HG03039 (cell line): Measurements from ENCODE around the gene FAM193B.
A peak's percentile ranks its signal among the peaks of the same experiment; 100 is the strongest.
"Not testable (repeated sequence)": the region's sequence is repeated elsewhere in the genome, so short reads cannot be mapped to it uniquely, and the experiment has no call there.

Experiments used
- ATAC-seq: cut with Tn5 transposase; IDR thresholded peaks from one replicate; pipeline ENCODE4 v1.9.1; 2021; ENCODE audit warnings: mild to moderate bottlenecking, moderate library complexity; ENCODE audit not compliant: unreplicated experiment

The FAM193B gene

DNA sequence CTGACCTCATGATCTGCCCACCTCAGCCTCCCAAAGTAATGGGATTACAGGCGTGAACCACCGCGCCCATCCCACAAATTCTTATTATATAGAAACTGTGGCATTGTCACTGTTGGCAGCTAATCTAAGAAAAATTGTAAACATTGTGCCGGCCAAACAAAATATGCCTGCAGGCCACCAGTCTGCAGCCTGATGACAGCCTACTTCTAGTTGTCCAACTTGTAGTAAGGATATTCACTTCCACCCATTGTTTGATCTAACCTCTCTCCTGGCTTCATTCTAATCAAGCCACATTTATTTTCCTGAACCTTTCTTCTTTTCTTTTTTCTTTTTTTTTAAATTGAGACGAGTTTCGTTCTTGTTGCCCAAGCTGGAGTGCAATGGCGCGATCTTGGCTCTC, 24.0 kb upstream of the FAM193B start:
- ATAC-seq: no peak

DNA sequence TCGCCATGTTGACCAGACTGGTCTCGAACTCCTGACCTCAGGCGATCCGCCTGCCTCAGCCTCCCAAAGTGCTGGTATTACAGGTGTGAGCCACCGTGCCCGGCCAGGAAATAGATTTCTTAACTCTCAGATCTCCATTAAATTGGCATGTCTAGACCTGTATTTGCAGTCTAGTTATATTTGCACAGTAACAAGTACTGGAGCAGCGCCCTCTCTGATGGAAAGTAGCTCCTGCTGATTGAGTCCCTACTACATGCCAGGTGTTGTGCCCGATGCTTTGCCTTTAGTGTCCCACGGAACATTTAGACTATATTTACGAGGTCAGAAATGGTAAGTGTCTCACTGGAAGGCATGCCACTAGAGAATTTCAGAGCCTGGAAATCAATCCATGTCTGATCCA, 21.8 kb upstream of the FAM193B start:
- ATAC-seq: no peak

DNA sequence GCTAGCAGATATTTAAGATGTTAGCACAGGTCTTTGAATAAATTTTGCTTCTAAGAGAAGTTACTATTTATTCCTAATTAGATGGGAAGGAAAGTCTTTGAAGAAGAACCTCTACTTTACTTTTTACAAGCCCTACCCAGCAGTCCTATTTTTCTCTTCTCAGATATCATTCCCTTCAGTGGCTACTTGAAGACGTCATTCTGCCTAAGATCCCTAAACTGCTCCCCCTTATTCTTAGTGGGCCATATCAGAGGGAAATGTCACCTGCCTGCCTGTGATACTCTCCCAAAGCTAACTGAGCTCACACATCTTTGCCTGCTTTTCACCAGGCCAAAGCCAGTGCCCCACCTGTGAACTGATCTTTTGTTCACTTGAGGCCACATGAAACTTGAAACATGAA, 21.1 kb upstream of the FAM193B start:
- ATAC-seq: no peak

DNA sequence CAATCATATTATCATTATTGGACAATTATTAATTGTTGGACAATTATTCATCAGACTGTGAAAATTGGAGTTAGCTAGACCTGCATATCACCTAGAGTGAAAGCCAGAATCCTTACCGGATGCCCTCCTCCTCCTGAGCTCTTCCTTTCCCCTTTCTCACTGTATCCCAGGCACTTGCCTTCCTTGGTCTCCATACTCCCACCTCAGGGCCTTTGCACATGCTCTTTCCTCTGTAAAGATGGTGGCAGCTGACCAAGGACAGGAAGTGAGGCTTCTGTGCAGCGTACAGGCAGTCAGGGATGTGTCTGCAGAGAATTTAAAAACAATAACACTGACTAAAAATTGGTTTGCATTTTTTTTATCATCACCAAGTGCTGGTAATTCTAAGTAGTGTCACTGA, 15.5 kb upstream of the FAM193B start:
- no peak for ATAC-seq

DNA sequence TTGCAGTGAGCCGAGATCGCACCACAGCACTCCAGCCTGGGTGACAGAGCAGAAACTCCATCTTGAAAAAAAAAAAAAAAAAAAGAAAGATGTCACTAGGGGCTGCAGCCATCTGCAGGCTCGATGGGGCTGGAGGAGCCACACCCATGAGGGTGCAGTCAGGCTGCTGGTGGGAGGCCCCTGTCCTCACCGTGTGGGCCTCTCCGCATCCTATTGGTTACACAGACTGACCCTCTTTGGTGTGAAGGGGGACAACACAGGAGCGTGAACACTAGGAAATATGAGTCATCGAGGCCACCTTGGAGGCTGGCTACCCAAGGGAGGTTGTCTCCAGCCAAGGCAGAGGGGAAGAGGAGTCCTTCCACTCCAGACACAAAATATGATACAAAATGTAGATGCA, 14.0 kb upstream of the FAM193B start:
- ATAC-seq: no peak

DNA sequence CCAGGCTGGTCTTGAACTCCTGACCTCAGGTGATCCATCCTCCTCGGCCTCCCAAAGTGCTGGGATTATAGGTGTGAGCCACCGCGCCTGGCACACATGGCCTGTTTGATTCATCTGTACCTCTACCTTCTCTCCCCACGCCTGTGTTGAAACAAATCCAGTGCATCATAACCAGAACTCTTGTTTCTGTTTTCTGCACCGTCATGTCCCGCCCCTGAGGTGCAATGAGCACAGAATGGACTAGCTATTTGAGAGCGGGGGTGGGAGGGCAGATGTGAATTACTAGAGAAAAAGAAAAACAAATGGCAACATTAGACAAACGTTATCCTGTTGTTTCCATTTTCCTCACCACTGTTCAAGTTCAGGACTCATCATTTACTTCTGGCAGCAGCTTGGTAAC, 10.7 kb upstream of the FAM193B start:
- no peak for ATAC-seq

DNA sequence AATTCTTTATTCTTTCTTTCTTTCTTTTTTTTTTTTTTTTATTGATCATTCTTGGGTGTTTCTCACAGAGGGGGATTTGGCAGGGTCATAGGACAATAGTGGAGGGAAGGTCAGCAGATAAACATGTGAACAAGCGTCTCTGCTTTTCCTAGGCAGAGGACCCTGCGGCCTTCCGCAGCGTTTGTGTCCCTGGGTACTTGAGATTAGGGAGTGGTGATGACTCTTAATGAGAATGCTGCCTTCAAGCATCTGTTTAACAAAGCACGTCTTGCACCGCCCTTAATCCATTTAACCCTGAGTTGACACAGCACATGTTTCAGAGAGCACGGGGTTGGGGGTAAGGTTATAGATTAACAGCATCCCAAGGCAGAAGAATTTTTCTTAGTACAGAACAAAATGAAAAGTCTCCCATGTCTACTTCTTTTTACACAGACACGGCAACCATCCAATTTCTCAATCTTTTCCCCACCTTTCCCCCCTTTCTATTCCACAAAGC, 5.1 kb upstream of the FAM193B start:
- not testable (repeated sequence) for ATAC-seq

DNA sequence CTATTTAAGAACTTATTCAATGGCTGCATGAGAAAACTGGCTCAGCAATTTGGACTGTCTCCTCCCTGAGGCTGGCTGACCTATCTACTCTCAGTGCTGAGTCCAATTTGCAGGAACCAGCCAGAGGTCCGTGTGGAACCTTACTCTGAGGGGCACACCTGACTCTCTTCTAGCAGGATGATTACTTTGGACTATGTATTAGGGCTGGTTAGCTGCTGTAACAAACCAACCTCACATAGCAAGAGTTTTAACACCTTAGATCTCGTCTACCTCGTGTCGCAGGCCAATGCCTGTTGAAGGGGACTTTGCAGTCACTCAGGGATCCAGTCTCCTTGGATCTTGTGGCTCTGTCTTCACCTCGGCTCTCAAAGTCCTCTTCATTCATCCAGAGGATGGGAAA, 3.4 kb upstream of the FAM193B start:
- ATAC-seq: no peak

DNA sequence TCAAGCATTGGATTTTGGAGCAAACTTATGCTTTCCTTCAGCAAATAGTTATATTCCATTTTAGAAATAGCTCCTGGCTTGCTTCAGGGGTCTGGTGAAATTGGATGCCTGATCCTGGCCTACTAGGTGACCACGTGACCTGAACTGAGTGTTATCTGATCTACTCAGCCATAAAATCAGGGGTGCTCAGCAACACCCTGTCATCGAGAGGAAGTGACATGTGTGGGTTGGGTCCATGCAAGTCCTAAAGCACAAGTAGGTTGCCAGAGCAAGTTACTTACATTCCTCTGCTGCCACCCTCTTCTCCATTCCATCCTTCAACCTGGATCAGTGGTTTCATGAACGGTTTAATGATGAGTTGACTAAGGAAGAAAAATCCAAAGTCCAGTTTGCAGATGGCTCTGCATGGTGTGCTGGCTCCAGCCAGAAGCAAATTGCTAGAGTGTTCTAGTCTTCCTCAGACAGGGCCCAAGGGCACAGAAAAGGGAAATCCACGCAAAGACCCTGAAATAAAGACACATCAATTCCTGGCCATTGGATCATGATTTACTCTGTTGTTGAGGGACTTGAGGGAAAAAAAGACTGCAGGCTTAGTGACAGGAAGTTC, 2.8 kb upstream of the FAM193B start:
- no peak for ATAC-seq

DNA sequence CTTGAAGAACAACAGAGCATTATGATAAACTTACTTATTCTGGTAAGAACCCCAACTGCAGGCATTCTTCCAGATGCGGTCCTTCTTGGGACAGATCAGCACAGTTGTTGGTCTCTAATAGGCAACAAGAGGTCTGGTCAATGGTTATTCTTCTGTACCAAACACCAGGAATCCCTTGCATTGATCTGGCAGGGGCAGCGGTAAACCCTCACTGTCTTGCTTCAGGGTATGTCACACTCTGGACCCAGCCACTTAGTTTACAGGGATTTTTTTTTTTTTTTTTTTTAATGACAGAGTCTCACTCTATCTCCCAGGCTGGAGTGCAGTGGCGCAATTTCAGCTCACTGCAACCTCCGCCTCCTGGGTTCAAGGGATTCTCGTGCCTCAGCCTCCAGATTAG, 1.3 kb upstream of the FAM193B start:
- no peak for ATAC-seq

DNA sequence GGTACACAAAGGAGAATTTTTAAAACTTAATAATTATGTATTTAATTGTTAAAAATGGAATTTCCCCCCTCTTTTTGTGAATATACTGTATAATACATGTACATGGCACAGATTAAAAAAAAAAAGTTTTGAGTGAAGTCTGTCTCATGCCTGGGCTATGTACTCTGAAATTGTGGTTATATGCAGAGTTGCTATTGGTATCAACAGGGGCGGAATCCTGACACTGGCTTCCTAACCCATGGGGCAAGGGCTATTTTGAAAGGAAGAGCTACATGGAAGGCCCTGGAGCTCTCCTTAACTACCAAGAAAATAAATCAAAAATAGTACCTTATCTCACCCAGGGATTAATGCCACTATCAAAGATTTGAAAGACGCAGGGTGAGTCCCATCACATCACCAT, 865 bp upstream of the FAM193B start:
- ATAC-seq: no peak

DNA sequence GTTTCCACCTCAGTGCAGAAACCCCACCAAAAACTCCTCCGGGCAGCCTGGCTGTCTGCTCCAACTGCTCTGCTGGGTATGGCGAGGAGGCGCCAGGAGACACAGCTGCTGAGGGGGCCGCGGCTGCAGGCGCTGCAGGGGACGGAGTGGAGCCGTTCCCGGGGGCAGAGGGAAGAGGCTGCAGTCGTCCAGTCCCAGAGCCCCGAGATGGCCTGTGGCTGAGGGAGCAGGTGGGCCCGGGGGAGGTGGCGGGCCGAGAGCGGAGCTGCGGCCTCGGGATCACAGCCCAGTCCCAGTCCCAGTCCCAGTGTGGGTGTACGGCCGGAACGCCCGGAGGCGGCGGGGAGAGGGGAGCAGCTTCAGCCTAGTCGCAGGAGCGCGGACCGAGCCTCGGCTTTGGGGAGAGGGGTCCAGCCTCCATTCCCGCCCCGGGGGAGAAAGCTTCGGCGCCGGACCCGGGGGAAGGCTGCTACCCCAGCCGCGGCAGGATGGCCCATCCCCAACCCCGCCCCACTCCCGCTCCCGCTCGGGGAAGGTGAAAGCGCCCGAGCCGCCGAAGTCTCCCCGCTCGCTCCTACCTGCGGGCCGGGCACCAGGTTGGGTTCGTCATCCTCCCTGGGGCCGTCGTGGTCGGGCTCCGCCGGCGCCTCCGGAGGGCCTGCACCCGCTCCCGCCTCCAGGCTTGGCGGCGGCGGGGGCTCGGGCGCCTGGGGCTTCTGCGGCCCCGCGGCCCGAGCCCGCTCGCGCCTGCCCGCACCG, 513 bp downstream of the FAM193B start:
- ATAC-seq: peak; percentile 37

DNA sequence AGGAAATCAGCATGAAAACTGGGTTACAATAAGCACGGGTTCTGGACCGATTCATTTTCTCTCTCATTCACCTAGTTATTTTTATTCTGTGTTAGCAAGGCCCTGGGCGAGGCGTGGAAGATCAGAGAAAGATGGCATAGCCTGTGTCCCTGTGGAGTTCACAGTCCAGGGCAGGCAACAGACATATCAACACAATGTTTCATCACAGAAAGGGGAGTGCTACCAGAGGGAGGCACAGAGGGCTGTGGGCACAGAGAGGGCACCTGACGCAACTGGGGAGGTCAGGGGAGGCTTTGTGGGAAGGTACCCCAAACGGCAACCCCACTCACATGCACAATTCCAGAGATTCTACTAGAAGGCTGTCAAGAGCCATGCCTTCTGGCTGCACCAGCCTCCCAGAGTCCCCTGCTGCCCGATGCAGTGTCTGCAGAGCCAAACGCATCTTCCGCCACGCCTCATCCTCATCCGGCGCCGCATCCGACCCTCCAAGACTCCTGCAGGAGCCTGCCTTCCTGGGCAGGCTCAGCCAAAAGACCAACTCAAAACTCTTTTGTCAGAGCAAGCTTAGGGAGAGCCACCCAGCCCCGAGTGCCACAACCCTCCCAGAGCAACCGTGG, 1.4 kb downstream of the FAM193B start:
- no peak for ATAC-seq

DNA sequence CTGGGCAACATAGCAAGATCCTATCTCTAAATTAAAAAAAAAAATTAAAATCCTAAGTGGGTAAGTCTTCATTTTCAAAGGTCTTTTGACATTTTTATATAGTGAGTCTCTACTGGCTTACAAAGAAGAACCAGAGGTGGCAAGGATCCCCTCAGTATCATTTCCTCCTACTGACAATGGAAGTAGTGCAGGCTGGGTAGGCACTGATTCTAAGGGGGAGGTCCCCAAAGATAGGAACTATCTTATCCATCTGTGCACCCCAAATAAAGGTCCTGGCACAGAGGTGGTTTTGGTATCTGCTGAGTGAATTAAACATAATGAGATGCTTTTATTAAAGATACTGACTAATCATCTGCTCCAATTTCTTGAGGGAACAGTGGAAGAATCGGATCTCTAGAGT, 4.2 kb downstream of the FAM193B start:
- ATAC-seq: no peak

DNA sequence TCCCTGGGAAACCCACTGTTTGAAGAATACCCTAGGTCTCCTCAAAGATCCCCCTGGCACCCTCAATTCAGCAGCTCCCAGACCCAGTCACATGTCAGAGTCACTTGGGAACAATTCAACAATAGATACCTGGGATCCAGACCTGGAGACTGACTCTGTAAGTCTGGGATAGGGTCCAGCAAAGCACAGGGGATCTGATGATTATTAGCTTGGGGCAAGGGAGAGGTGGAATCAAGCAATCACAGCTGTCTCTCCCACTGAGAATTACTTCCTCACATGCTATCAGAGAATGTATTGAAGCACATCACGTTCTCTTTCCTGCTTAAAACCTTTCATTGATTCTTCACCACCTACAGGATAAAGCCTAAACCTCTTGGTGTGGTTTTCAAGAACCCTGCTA, 5.9 kb downstream of the FAM193B start:
- no peak for ATAC-seq

DNA sequence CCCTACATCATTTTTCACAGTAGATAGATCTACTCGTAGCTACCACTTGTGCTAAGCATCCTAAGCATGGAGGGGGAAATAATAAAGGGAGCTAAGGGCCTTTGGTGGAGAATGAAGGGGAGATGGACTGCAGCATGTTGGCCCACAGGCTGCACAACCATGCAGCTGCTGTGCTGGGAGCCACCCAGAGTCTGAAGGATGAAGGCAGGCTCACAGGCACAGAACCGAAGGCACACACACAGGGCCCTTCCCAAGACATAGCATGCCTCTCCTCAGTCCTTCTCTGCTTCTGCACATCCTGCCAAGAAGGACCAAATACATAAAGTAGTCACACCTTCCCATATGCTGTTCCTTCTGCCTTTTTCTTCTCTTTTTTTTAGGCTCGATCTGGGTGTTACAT, 6.6 kb downstream of the FAM193B start:
- no peak for ATAC-seq

DNA sequence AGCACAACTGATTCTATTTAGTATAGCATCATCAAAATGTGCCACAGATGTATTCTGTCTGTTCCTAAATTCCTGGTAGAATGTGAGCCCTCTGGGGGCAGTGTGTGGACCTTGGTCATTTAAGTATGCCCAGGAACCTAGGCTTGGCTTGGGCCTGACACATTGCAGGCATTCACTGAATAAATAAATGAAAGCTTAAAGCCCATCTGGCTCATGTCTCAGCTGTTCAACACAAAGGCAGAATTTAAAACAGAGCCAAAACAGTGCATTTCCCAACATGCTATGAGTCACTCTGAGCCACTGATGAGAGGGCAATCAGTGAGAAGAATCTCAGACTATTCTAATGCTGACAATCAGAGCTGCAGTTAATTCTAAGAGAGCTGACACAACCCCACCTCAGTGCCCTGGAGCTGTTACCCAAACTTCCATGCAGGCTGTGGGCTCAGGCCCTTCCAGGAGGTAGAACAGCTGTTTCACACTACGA, 8.1 kb downstream of the FAM193B start:
- no peak for ATAC-seq

DNA sequence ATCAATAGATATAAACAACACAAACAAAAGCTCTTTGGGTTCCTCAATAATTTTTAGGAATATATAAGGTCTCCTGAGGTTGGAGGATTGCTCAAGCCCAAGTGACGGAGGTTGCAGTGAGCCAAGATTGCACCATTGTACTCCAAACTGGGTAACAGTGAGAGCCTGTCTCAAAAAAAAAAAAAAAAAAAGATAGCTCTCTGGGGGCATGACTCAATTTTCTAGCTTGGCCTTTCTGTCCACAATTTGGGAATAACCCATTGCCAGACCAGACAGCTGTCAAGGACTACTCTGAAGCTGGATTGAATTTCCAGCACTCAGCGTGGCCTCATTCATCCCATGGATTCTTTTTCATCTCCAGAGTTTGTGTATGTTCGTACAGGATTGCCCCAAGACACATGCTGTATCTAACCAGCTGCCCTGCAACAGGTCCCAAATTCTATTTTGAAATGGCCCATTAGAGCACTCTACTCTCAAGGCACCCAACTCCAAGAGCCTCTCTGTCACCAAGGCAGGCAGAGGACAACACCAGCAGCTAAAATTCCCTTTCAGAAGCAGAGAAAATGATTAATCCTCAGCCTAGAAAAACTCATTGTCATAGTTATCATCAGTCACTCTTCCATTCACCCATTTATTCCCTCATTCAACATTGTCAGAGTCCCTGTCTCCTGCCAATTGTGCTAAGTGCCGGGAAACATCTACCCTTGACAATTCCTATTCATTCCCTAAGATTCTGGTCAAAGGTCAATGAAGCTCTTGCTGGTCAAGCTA, 8.7 kb downstream of the FAM193B start:
- no peak for ATAC-seq

DNA sequence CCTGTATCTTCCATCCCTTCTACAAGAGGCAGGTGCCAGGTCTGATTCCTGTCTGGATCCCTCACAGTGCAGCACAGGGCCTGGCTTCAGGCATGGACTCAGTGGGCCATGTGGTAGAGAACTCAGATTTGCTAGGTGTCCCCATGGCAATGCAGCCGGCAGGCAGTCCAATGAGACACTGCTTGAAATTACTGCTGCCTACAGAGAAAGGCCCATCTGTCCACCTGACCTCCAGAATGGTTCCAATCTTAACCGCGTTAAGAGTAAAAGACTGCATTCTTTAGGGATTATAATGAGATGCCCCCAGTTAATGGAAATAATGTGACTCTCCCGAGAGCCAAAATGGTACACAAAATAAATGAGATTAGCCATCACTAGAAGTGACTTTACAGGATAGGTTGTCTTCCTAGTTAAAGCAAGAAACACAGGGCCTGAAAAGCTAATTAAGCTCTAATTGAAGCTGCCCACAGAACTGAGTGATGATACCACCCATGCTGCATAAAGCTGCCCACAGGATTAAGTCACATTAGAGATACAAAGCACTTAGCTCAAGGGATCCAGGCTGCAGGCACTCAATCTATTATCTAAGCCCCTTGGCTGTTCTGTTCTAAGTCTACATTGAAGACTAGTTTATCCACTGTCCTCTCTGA, 11.4 kb downstream of the FAM193B start:
- ATAC-seq: no peak

DNA sequence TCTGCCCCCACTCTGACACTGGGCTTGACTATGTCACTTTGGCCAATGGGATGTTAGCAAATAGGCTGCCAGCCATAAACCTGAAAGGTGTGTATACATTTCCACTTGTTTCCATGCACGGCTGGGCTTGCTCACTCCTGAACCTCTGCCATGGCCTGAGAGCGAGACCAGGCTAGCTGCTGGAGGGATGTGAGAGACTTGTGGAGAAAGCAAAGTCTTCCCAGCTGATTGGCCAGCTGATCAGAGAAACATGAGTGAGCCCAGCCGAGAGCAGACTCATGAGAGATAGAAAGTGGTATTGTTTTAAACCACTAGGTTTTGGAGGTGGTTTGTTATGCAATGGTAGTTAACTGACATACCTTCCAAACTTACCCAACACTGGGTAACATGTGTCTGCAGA, 13.9 kb downstream of the FAM193B start:
- ATAC-seq: no peak

DNA sequence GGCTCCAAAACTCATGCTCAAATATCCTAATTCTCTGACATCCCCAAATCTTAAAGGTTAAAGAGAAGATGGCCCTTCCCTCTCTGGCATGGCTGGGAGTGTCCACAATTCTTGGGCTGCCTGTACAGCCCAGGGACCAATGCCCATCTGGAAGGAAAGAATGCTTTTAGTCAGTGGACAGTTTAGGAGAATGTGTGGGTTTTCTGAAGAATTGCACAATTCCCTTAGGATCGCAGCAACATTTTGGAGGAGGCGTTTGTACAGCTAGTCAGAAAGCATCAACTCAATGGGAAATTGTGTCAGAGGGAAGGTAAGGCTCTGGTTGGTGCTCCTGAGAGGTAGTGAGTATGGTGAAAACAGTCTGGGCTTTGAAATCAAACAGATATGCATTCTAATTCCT, 15.0 kb downstream of the FAM193B start:
- ATAC-seq: no peak
